Measurements from ENCODE around the gene RSPRY1.

- TF ChIP-seq POLR2A (IDR thresholded peaks at IDR 0.05; ENCODE audit: borderline replicate concordance, extremely low read depth, insufficient read depth, insufficient read length) (no peak), POLR2AphosphoS5 (IDR thresholded peaks at IDR 0.05; ENCODE audit: low read depth, low read length) (no peak)
- TF ChIP-seq, protein P1, sequence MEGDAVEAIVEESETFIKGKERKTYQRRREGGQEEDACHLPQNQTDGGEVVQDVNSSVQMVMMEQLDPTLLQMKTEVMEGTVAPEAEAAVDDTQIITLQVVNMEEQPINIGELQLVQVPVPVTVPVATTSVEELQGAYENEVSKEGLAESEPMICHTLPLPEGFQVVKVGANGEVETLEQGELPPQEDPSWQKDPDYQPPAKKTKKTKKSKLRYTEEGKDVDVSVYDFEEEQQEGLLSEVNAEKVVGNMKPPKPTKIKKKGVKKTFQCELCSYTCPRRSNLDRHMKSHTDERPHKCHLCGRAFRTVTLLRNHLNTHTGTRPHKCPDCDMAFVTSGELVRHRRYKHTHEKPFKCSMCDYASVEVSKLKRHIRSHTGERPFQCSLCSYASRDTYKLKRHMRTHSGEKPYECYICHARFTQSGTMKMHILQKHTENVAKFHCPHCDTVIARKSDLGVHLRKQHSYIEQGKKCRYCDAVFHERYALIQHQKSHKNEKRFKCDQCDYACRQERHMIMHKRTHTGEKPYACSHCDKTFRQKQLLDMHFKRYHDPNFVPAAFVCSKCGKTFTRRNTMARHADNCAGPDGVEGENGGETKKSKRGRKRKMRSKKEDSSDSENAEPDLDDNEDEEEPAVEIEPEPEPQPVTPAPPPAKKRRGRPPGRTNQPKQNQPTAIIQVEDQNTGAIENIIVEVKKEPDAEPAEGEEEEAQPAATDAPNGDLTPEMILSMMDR (IDR thresholded peaks at IDR 0.05 in 2 of 3, conservative IDR thresholded peaks at IDR 0.05 in 1 of 3; ENCODE audit: borderline replicate concordance in 1 of 3, insufficient read depth in 1 of 3, low read depth in 2 of 3, low read length in 2 of 3): no peak
Measured at GRCh38 chr16:57258226-57258909, 72.2 kb downstream of the RSPRY1 start.

Measured in HCT116 (cell line).